ELR (cell line): Measurements from ENCODE around the gene CNTF.

Experiments used
- DNase-seq: peaks from one replicate; pipeline ENCODE4 v3.0.0-alpha.2; 2015; ENCODE audit warnings: low read depth

The CNTF gene

DNA sequence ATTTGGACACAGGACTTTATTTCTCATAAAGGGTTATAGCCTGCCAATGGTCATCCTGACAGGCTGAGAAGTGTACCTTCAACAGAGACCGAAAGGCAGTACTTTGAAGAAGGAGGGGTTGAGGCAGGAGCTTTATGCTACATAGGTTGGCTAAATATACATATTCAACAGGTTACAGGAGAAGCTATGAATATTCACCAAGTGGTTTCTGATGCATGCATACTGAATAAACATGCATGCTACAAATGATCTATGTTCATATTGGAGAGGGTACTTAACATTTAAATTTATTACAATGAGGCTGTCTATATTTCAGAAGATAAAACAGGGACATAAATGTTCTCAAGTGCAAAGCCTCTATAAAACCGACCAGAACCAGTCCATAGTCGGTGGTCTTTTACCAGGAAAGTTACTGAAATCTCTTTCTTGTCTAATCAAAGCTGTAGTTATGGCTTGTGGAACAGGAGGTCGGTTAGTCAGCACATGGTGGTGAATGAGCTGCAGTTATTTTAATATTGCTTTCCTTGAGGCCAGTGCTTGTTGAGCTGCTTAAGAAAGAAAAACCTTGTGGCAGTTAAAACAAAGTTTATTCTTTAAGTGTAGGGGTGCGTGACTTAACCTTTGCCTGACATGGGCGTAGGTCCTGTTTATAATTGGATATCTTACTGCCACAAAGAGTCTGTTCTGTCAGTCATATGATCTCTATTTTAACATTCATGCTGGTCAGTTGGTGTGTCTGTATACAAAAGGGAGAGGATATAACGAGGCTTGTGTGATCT, 19.5 kb downstream of the CNTF start:
- no peak for DNase-seq

- DNase-seq = no peak
Observed at GRCh38 chr11:58645854-58646253, 23.4 kb downstream of the CNTF start.

GRCh38 chr11:58647141-58647699, 24.8 kb downstream of the CNTF start:
- DNase-seq = no peak

DNA sequence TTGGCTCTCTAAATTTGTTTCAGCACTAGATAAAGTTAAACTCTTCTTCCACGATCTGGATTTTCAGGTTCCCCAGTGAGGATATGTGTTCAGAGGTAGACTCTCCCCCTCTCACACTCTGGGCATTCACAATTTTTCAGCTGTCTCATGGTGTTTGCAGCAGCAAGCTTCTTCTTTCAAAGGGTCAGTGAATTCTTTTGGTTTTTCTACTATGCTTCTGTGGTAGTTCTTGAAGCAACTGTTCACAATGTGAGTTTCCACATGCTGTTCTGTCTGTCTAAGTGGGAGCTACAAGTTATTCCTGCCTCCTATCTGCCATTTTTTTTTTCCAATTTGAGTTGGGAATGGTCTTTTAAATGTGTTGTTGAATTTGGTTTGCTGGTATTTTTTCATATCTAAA, 25.4 kb downstream of the CNTF start:
- no peak for DNase-seq

DNA sequence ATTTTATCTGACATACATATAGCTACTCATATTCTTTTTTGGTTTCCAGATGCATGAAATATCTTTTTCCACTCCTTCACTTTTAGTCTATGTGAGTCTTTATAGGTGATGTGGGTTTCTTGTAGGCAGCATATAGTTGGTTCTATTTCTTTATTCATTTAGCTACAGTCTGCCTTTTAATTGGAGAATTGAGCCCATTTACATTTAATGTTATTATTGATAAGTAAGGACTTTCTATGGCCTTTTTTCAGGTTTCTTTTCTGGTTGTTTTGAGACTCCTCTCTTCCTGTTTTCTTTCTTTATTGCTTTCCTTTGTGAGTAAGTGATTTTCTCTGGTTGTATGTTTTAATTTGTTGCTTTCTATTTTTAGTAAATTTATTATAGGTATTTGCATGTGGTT, 27.2 kb downstream of the CNTF start:
- no peak for DNase-seq

DNA sequence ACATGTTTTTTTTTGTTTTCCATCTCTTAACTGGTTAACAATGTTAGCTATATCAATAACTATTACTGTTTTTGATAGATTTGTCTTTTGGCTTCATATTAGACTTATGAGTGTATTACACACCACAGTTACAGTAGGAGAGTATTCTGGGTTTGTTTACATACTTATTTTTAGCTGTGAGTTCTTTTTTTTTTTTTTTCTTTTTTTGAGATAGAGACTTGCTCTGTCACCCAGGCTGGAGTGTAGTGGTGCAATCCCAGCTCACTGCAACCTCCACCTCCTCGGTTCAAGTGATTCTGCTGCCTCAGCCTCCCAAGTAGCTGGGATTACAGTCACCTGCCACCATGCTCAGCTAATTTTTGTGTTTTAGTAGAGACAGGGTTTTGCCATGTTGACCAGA, 28.0 kb downstream of the CNTF start:
- no peak for DNase-seq

DNA sequence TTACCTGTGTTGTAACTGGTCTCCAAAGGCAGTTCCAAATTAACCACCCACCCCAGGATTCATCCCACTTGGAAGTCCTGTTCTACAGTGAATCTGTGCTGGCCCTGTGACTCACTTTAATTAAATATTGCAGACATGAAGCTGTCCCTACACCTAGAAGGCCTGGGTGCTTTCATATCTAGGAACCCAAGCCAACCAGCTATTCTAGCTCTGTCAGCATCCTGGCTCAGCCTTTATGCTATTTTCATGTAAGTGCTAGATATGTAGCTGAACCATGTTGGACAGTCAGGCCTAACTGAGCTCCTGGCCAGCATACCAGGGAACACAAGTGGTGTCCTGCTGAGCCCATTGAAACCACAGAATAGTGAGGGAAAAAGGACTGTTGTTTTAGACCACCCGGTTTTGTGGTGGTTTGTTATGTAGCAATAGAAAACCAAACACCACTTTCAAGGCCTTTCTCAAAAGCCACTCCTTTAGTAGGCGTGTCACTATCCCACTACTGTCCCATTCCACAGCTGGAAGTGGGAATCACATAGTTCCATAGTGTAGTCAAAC, 30.3 kb downstream of the CNTF start:
- no peak for DNase-seq

- DNase-seq = peak; percentile 79
Observed at GRCh38 chr11:58654079-58654907, 31.8 kb downstream of the CNTF start.

- no peak for DNase-seq
Observed at GRCh38 chr11:58654908-58655296, 32.4 kb downstream of the CNTF start.

DNA sequence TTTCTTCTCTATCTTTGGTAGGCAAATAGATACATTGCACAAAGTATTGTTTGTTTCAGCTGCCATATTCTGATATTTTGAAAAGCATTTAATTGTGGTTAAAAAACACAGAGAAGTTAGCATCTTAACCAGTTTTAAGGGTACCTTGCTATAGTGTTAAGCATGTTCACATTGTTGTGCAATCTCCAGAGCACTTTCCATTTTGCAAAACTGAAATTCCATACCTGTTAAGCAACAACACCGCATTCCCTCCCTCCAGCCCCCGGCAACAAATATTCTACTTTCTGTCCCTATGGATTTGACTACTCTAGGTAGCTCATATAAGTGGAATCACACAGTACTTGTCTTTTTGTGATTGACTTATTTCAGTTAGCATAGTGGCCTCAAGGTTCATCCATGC, 33.9 kb downstream of the CNTF start:
- no peak for DNase-seq

GRCh38 chr11:58658623-58659022, 36.2 kb downstream of the CNTF start:
- no peak for DNase-seq

DNA sequence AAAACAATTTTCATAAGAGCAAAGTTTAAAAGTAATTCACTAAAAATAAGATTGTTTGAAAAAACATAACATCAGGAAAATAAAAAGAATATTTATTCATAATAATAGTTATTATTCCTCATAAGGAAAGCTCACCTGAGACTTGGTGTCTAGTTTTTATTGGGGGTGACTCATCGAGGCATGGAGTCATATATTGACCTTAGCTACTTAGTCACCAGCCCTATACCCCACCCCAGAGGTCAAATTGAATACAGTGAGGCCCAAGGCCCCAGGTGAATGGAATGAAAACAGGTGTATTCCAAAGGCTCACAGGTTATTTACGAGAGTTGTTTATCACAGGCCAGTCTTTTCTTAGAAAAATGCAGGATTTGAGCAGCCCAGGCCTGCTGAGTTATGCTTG, 36.9 kb downstream of the CNTF start:
- DNase-seq = peak; percentile 15

- no peak for DNase-seq
Observed at GRCh38 chr11:58659910-58660570, 37.6 kb downstream of the CNTF start.

DNA sequence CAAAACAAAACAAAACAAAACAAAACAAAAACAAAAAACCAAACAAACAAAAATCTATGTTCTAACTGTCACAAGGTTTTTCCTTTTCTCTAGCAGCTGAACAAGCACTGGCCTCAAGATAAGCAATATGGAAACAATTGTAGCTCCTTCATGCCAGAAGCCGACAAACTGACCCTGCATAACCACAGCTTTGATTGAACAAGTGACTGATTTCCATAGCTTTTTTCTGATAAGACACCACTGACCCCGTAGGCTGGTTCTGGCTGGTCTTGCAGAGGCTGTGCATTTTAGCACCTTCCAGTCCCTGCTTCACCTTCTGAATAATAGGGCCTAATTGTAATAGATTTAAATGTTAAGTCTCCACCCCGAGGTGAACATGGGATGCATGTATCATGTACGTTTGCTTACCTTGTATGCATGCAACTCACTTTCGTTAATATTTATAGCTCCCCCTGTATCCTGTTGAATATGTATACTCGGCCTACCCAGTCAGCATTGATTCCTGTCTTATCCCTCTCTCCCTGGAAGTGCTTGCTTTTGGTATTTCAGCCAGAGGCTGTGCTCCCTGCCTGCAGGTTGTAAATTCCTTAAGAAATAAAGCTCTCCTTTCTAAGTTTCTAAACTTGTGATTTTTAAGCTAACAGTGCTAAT, 49.6 kb downstream of the CNTF start:
- DNase-seq = no peak

GRCh38 chr11:58674609-58675008, 52.1 kb downstream of the CNTF start:
- DNase-seq = no peak
